Coronary artery (tissue), 2 donors: ENCODE results near the gene PPARD.

Source experiments
- DNase-seq: peaks from one replicate; pipeline ENCODE4 v3.0.0-alpha.2; 2017; ENCODE audit warnings: low spot score
- H3K27ac ChIP-seq, 2 donors: fragments of 200-600 bp; sonication (generic); one replicate each; pipeline ENCODE4 v1.5.1; 2016 to 2019
- H3K4me3 ChIP-seq: fragments of 200-600 bp; sonication (generic); 2 replicates; pipeline ENCODE4 v1.5.1; 2016; ENCODE audit warnings: mild to moderate bottlenecking, moderate library complexity
- CTCF ChIP-seq: fragments of 200-600 bp; sonication (generic); IDR thresholded peaks from one replicate; pipeline ENCODE4 v1.5.1; 2019; ENCODE audit warnings: antibody characterized with exemption

Gene PPARD

GRCh38 chr6:35473075-35473849, 130.9 kb downstream of the PPARD start:
- no peak for TF ChIP-seq CTCF
- no peak for DNase-seq
- peak overlapping the region in 1 of 2 donors; percentile 25 for H3K27ac ChIP-seq
- H3K4me3 ChIP-seq = no peak overlapping the region

- no peak for TF ChIP-seq CTCF
- peak overlapping the region in 1 of 2 donors; percentile 16 for H3K27ac ChIP-seq
- DNase-seq = no peak
- no peak overlapping the region for H3K4me3 ChIP-seq
Observed at GRCh38 chr6:35473850-35474130, 131.4 kb downstream of the PPARD start.

GRCh38 chr6:35474131-35474941, 132.0 kb downstream of the PPARD start:
- no peak for TF ChIP-seq CTCF
- DNase-seq = no peak
- H3K27ac ChIP-seq = peak overlapping the region in 1 of 2 donors; percentile 16
- H3K4me3 ChIP-seq = no peak overlapping the region

- H3K27ac ChIP-seq = no peak overlapping the region
- TF ChIP-seq CTCF = no peak
- DNase-seq = no peak
- no peak overlapping the region for H3K4me3 ChIP-seq
Observed at GRCh38 chr6:35474942-35475570, 132.7 kb downstream of the PPARD start.

GRCh38 chr6:35475573-35475972, 133.2 kb downstream of the PPARD start:
- TF ChIP-seq CTCF = no peak
- no peak overlapping the region for H3K4me3 ChIP-seq
- H3K27ac ChIP-seq = no peak overlapping the region
- DNase-seq = no peak

GRCh38 chr6:35476004-35476403, 133.6 kb downstream of the PPARD start:
- TF ChIP-seq CTCF = no peak
- DNase-seq = no peak
- no peak overlapping the region for H3K27ac ChIP-seq
- no peak overlapping the region for H3K4me3 ChIP-seq
